GM18868 (cell line): ENCODE results near the gene RASL12.
"Not testable (repeated sequence)": the region's sequence is repeated elsewhere in the genome, so short reads cannot be mapped to it uniquely, and the experiment has no call there.

ENCODE experiments used
- ATAC-seq: cut with Tn5 transposase; IDR thresholded peaks from one replicate; pipeline ENCODE4 v1.9.1; 2021; ENCODE audit warnings: mild to moderate bottlenecking, moderate library complexity; ENCODE audit not compliant: unreplicated experiment

Gene RASL12, protein sequence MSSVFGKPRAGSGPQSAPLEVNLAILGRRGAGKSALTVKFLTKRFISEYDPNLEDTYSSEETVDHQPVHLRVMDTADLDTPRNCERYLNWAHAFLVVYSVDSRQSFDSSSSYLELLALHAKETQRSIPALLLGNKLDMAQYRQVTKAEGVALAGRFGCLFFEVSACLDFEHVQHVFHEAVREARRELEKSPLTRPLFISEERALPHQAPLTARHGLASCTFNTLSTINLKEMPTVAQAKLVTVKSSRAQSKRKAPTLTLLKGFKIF

DNA sequence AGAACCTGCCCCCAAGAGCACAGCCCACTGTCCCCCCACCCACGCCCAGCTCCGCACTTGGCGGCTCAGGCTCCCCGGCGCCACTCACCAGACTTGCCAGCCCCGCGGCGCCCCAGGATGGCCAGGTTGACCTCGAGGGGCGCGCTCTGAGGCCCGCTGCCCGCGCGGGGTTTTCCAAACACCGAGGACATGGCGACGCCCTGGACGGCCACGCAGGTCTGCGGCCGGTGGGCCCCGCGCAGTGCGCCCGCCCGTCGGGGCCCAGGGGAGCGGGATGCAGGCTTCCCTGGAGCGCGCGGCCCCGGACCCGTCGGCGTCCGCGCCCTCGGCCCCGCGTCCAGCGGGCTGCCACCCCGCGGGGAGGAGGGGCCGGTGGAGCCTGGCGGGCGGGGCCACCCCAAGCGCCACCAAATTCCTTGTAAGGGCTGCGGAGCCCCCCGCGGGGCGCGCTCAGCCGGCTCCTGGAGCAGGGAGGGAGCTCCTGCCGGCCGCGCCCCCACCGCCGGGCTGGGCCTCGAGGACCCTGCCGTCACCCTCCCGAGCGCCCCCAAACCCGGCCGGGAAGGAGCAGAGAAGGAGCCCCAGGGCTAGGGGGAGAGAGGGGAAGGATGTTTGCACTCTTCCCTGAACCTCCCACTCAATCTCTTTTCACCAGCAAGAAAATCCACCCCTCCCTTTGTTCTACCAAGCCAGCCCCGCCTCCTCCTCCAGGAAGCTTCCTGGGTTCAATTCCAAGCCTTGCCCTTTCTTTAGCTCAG is at the start of gene RASL12:
Gene RASL12 (minus strand): TSS at position 347 of the 758 bp plus-strand sequence. CDS start 156 bp downstream, at position 191.
- no peak for ATAC-seq

DNA sequence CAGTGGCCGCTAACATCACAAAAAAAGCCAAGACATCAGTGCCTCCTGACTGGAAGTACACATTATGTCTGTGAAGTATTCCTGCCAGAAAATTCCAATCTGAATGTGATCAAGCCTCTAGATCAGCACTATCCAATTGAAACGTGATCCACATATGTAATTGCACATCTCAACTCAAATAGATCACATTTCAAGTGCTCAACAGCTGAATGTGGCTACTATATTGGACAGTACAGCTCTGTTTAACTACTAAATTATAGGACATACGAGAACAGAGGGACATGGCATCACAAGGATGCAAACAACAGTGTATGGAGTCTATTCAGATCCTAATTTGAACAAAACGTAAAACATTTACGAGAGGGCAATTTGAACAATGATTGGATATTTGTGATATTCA is 47.8 kb upstream of the RASL12 start:
- no peak for ATAC-seq

DNA sequence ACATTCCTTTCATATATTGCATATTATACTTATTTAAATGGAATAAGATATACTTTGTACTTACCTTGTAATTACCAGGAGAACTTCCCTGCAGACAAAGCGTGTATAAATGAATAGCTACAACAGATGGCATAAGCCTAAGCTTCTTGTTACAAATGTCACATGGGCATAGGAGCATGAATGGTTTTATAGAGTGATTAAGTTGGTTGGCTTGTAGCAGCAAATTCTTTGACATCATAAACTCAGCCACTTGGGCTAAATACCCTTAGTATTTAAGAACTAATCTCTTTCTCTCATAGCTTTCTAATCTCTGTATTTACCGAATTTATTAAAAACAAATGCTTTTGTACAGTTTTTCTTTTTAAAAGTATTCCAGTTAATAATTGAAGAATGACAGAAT is 47.3 kb upstream of the RASL12 start, which contains the start of gene UBAP1L:
Gene UBAP1L (minus strand): TSS at position 115 of the 400 bp plus-strand sequence. CDS start 8,985 bp downstream, outside the sequence.
- ATAC-seq = no peak

DNA sequence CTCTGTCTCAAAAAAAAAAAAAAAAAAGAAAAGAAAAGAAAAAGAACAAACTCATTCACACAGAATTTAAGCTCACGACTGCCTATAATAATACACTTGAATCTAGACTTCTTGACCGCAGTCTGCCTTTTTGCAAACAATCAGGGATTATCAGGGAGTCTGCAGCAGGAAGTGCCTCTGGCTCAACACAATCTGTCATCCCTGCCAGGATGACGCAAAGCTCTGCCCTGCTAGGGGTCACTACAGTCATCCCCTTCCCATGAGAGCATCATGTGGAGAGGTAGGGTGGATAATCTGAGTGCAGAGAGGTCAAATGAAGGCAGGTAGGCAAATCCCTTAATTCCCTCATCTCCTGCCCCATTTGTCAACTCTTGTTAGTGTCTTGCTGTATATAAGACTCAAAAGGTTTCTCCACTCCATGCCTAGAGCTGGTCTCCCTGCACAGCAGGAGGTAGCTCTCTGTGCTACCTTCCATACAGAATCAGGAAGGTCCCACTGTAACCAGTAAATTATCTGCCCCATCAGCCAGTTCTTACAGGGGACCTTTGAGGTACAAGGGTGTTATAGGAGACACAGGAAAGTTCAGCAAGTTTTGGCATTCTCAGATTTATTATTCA is 43.0 kb upstream of the RASL12 start:
- ATAC-seq = no peak

DNA sequence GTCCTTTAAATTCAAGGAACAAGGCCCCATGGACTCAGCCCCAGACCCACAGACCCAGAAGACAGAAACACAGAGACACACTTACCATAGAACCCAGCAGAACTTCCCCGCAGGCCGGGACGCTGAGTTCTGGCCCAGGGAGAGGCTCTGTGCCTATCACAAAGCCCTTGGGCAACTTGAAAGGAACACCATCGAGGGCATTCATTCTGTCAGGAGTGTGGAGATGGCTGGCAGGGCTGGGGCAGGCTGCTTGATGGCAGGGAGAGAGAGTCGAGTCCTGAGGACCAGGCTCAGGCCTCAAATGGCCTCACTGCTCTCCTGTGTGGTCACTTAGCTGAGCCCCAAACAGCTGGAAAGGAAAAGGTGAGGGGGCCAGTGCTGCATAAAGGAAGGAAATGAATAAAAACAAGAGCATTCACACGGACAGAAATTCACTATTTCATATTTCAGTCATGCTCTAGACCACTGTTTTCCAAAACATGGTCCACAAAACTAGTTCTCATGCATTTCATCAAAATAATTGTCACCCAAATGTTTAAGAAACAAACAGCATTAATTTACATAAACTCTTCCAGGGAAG is 38.3 kb upstream of the RASL12 start:
- ATAC-seq = no peak

DNA sequence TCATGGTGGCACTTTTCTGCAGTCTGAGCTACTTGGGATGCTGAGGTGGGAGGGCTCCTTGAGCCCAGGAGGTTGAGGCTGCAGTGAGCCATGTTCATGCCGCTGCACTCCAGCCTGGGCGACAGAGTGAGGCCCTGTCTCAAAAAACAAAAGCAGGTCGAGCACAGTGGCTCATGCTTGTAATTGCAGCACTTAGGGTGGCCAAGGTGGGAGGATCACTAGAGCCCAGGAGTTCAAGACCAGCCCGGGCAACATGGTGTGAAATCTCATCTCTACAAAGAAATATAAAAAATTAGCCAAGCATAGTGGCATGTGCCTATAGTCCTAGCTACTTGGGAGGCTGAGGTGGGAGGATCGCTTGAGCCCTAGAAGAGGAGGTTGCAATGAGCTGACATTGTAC is 37.2 kb upstream of the RASL12 start:
- no peak for ATAC-seq

DNA sequence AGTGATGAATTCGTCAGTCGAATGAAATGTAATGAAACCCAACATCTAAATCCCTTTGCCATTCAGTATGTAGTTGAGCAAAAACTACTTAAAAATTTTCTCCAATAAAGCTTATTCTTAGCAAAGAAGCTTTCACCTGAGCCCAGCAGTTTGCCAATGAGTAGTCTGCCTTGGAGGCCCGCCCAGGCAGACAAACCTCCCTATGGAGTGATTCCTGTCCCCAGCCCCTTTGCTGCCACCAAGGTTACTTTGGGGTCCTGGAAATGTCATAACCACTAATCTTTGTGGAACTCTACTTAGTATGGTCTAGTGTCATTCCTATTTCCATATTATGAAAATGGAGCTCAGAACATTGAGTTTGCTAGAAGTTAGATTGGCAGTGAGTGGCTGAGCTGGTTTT is 35.1 kb upstream of the RASL12 start:
- no peak for ATAC-seq

DNA sequence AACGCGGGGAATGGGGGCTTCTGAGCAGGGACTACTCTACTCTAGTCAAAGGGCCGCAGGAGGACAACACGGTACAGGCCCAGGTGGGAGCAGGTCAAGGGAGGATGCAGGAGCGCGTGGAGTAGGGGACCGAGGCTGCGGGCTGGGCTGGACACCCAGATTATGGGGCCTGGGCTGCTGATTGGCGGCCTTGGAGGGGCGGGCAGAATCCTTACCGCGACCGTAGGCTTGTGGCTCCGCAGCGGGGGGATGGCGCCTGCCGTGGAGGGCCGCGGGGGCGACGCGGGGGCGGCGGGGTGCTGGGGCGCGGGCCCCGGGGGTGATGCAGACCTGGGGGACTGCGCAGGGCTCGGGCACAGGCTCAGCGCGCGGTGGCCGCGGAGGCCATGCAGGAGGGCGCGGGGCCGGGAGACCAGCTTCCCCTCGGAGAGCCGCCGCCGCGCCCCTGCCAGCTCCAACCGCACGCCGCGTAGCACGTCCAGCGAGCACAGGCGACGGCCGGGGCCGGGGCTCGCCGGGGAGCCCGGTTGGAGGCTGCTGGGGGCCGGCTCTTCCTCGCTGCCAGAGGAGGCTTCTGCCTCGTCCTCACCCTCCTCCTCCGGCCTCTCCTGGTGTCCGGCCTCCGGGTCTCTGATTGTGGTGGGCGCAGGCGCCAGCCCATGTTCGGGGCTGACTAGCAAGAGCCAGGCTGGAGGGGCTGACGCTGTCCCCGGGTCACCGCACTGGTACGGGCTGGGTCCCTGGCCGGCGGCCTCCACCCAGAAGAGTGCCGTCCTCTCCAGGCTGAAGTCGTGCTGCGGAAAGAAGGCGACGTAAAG is 34.3 kb upstream of the RASL12 start:
- ATAC-seq = no peak

DNA sequence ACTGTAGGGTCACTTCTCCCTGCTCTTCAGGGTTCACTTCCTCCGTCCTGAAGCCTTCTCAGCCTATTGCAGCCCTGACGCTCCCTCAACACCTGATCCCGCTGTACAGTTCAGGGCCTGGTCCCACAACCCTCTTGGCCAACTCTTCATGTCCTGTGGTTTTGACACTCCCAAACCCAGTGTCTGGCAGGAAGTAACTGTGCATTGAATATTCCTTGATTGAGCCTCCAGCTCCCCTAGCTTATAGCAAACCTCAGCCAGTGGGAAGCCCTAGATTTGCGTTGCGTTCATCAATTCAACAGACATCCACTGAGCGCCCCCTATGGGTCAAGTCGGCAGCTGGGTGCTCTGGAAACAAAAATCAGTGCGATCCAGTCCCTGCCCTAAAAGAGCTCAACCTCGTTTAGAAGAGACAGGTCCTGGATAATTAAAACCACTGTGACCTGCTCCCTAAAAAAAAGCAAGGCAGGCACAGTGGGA is 33.7 kb upstream of the RASL12 start:
- ATAC-seq = no peak

DNA sequence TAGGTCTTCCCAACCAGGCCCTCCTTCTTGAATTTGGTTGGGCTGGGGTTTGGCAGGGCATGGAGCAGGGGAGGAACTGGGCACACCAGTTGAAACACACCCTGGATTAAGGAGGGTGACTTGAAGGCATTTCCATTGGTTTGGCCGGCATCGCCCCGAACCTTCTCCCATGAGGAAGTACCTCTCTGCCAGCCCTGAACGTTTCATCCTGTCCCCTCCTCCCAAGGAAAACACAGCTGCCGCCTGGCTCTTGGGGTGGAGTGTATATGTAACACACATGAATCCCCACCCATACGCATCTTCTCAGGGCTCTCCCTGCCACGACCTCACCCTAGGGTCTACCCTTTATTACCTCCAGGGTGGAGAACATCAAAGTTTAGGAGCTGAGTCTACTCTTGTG is 32.7 kb upstream of the RASL12 start:
- ATAC-seq = no peak

DNA sequence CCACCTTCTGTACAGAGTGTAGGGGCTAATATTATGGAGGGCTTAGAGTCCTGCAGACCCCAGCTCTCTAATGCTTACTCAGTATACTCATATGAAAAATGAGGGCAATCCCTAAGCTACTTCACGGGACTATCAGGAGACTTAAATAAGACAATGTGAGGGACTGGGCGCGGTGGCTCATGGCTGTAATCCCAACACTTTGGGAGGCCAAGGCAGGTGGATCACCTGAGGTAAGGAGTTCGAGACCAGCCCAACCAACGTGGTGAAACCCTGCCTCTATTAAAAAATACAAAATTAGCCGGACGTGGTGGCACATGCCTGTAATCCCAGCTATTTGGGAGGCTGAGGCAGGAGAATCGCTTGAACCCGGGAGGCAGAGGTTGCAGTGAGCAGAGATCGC is 32.0 kb upstream of the RASL12 start:
- ATAC-seq = not testable (repeated sequence)

DNA sequence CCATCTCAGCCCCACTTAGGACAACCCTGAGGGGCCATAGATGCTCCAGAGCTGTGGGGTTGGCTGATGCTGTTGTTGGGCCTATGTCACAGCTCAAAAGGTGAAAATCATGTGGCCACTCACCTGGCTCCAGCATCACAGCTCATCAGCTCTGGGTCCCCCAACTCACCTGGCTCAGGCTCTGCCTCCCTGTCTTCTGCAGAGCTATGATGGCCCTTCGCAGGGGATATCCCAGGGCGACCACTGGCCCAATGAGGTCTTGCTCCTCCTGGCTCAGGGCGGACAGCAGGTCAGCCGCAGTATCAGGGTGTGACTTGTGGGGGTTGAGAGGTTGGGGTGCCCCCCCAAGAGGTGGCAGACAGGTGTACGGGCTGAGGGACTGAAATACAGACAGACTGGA is 31.5 kb upstream of the RASL12 start:
- no peak for ATAC-seq

DNA sequence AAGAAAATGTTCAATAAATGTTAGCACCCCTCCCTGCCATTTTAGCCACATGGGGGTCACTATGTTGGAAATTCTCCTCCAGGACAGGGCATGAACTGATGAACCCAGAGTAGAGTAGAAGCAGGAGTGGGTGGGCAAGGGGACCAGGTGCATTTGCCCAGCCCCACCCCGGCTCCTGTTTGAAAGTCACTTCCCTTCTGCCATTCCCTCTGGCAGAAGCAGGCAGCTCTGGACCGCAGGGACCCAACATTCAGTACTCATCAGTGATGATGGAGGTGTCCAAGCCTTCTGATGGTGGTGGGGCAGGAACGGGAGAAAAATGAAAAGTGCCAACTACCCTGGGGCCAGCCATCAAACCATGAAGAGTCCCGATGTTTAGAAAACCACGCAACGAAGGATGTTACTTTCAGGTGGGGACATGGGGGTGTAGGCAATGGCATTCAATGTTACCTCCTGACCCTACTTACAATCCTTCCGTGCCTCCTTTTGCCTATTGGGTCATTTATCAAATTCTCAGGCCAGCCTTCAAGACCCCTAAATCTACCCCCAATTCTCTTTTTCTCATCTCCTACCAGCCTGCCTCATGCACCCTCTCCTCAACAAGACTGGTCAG is 30.0 kb upstream of the RASL12 start:
- ATAC-seq = no peak

DNA sequence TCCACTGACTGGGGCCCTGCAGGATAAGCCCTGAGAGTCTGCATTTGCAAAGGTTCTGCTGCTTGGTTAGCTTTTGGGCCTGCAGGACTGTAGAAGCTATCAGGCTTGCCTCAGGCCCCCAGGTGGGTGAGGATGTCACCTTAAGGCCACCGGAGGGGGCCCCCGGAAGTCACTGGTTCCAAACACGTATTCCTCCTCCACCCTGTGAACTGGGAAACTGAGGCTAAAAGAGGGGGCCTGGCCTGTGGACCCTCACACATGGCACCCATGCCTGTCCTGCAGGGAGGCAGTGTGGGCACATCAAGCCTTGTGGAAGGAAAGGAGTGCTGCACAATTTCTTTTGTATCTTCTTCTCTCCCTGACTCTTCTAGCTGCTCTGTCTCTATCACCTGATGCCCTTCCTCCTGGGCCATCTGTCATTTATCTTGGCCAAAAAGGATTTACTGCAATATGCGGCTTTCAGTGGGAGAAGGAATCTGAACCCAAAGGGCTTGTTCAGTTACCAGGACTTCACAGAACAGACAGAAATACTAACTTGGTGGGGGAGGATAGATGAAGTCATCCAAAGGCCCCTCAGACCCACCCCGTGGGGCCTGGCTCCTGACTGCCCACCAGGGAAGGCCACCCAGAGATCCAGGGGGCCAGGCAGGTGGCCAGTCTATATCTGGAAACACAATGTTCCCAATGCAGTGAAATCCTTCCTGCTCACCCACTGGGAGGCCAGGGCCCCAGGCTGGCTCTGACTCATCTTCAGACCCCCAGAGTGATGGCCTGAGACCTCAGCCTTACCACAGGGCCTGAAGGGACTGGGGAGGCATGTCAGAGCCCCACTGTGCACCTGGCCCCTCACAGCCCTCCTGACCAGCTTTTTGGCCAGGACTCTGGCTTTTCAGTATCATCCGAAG is 28.9 kb upstream of the RASL12 start:
- ATAC-seq = no peak

DNA sequence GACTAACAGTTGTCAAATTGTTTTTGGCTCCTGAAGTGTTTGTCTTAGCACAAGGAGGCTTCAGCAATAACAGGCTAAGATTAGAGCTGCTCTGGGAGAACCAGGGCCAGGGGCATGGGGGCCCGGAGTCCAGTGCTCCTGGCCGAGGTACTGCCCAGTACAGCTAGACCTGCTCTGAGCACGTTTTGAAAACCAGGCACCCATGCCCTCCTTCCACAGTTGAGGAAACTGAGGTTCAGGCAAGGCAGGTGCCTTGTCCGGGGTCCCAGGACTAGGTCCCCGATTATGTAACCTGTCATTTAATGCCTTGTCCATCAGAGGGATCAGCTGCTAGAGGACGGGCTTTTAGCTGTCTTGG is 27.9 kb upstream of the RASL12 start:
- no peak for ATAC-seq

DNA sequence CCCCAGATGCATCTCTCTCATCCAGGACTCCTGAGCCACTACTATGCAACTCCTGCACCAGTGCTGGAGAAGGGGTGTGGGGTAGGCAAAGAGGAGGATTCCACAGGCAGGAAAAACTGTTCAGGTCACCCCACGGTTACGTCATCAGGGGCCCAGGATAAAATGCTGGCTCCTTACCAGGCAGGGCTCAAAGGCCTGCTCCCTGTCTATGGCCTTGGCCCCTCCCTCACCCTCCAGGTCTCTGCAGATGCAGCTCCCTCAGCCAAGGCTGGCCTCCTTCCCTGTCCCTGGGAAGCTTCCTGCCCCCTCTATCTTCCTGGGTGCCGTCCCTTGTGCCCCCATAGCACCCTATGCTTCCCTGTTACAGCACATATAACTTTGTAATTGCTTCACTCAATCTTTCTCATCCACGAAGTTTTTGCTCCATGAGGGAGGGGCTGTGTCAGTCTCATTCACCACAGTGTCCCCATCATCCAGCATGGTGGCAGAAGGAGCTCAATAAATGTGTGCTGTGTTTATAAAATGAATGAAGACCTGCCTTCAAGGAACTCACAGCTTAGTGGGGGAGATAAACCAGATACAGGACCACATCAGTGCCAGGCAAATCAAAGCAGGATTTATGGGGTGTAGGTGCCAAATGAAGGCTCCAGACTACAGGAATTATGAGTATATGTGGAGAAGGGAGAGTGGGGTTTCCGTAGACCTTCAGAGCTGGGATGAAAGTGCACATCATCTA is 27.4 kb upstream of the RASL12 start:
- no peak for ATAC-seq

DNA sequence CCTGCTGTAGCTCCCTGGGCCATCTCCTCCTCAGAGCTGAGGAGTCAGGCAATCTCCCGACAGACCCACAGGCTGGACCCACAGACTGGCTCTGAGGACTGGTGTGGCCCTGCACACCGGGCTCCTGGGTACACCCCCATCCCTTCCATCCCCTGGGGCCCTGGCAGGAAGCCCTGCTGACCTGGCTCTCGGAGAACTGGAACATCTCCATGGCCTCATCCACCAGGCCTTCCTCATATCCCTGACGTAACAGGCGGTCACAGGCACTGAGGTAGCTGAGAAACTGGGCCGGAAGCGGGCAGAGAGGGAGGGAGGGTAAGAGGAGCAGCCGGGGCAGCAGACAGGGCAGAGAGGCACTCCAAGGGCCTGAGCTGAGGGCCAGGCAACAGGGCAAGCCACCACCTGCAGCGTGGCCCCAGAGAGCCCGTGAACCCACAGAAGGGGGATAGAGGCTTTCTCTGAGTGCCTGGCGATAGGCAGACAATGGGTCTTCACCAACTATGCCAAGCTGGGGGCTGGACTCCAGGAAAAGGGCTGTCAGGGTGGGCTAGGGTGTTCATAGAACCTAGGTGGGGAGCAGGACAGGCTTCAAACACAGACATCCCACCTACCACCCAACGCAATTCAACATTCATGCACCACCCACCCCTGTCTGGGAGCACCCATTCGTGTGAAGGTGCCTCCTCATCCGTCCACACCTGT is 26.7 kb upstream of the RASL12 start:
- ATAC-seq = no peak

DNA sequence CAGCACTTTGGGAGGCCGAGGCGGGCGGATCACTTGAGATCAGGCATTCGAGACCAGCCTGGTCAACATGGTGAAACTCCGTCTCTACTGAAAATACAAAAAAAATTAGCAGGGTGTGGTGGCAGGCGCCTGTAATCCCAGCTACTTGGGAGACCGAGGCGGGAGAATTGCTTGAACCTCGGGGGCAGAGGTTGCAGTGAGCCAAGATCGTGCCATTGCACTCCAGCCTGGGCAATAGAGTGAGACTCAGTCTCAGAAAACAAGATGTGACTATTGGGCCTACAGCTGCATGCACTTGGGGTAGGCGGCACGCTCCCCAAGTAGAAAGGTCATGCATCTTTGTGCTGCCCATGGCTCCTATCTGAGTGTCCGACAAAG is 26.0 kb upstream of the RASL12 start:
- ATAC-seq = not testable (repeated sequence)
